SK-N-MC (cell line): ENCODE data around the gene COL16A1.

ENCODE experiments used
- EZH2 ChIP-seq: fragments of 200-600 bp; sonication (generic); IDR thresholded peaks from one replicate; pipeline ENCODE4 v1.6.1; 2017; ENCODE audit warnings: antibody characterized with exemption
- POLR2AphosphoS5 ChIP-seq: IDR thresholded peaks from 2 replicates; pipeline ENCODE4 v1.6.1; 2012; ENCODE audit warnings: mild to moderate bottlenecking, low read depth, low read length, borderline replicate concordance

- TF ChIP-seq POLR2AphosphoS5 (no peak), EZH2 (no peak)
These were observed 13.5 kb upstream of the COL16A1 start for GRCh38 chr1:31717341-31717740.
